SIG-M5 treated with dmso at 0.1 percent for 504 hours (cell line): ENCODE results near the gene DLGAP1.
A peak's percentile ranks its signal among the peaks of the same experiment; 100 is the strongest.
"Not testable (repeated sequence)": the region's sequence is repeated elsewhere in the genome, so short reads cannot be mapped to it uniquely, and the experiment has no call there.

Experiments
- DNase-seq: peaks from one replicate; lab custom pipeline; 2025; ENCODE audit not compliant: unreplicated experiment; lab: John Stamatoyannopoulos, UW

DLGAP1 gene

GRCh38 chr18:3597409-3598357 lies 857.4 kb downstream of the DLGAP1 start:
- DNase-seq = no peak

- no peak for DNase-seq
Measured at GRCh38 chr18:3596637-3597384, 858.3 kb downstream of the DLGAP1 start.

GRCh38 chr18:3596324-3596636 lies 858.8 kb downstream of the DLGAP1 start:
- DNase-seq = no peak

- peak; percentile 79 for DNase-seq
Measured at GRCh38 chr18:3595369-3596273, 859.5 kb downstream of the DLGAP1 start.

- DNase-seq = no peak
Measured at GRCh38 chr18:3594760-3595368, 860.2 kb downstream of the DLGAP1 start.

GRCh38 chr18:3593904-3594759 lies 861.0 kb downstream of the DLGAP1 start:
- peak; percentile 81 for DNase-seq

GRCh38 chr18:3593381-3593903 lies 861.7 kb downstream of the DLGAP1 start:
- DNase-seq = peak; percentile 66

- DNase-seq = no peak
Measured at GRCh38 chr18:3592864-3593263, 862.2 kb downstream of the DLGAP1 start.

- no peak for DNase-seq
Measured at GRCh38 chr18:3590096-3590630, 864.9 kb downstream of the DLGAP1 start.

- peak; percentile 62 for DNase-seq
Measured at GRCh38 chr18:3585656-3586509, 869.2 kb downstream of the DLGAP1 start.

- DNase-seq = no peak
Measured at GRCh38 chr18:3584897-3585460, 870.1 kb downstream of the DLGAP1 start.

GRCh38 chr18:3584266-3584861 lies 870.7 kb downstream of the DLGAP1 start:
- no peak for DNase-seq

GRCh38 chr18:3583873-3584247 lies 871.2 kb downstream of the DLGAP1 start:
- no peak for DNase-seq

- not testable (repeated sequence) for DNase-seq
Measured at GRCh38 chr18:3583106-3583872, 871.8 kb downstream of the DLGAP1 start.

- no peak for DNase-seq
Measured at GRCh38 chr18:3581890-3582289, 873.2 kb downstream of the DLGAP1 start.

- not testable (repeated sequence) for DNase-seq
Measured at GRCh38 chr18:3580523-3581025, 874.5 kb downstream of the DLGAP1 start.

- DNase-seq = no peak
Measured at GRCh38 chr18:3579701-3580100, 875.4 kb downstream of the DLGAP1 start.
